Stimulated activated CD4-positive, alpha-beta T cell treated with anti-CD3 and anti-CD28 coated beads, Interleukin-1b, Interleukin-23, amount 100 ng/mL, for 4 hours (primary cell): ENCODE data around the gene ZNF335.

Experiments
- DNase-seq, 2 donors: peaks; one replicate each; pipeline ENCODE4 v3.0.0-alpha.2; 2020; ENCODE audit warnings: low read depth in 2 of 2

ZNF335 gene

GRCh38 chr20:45952861-45953260 lies 19.1 kb downstream of the ZNF335 start:
- DNase-seq, result no peak

- DNase-seq, result no peak
These were observed 19.8 kb downstream of the ZNF335 start for GRCh38 chr20:45951925-45952834.

GRCh38 chr20:45950330-45950646 lies 21.7 kb downstream of the ZNF335 start:
- no peak for DNase-seq

- DNase-seq, result no peak
These were observed 22.3 kb downstream of the ZNF335 start for GRCh38 chr20:45949542-45950329.

- no peak for DNase-seq
These were observed 23.1 kb downstream of the ZNF335 start for GRCh38 chr20:45948742-45949541.

- DNase-seq, result no peak
These were observed 23.7 kb downstream of the ZNF335 start for GRCh38 chr20:45948261-45948733.

GRCh38 chr20:45947110-45947866 lies 24.7 kb downstream of the ZNF335 start:
- no peak for DNase-seq

- DNase-seq, result no peak
These were observed 25.6 kb downstream of the ZNF335 start for GRCh38 chr20:45946149-45946970.

- no peak for DNase-seq
These were observed 26.3 kb downstream of the ZNF335 start for GRCh38 chr20:45945678-45946148.

DNA sequence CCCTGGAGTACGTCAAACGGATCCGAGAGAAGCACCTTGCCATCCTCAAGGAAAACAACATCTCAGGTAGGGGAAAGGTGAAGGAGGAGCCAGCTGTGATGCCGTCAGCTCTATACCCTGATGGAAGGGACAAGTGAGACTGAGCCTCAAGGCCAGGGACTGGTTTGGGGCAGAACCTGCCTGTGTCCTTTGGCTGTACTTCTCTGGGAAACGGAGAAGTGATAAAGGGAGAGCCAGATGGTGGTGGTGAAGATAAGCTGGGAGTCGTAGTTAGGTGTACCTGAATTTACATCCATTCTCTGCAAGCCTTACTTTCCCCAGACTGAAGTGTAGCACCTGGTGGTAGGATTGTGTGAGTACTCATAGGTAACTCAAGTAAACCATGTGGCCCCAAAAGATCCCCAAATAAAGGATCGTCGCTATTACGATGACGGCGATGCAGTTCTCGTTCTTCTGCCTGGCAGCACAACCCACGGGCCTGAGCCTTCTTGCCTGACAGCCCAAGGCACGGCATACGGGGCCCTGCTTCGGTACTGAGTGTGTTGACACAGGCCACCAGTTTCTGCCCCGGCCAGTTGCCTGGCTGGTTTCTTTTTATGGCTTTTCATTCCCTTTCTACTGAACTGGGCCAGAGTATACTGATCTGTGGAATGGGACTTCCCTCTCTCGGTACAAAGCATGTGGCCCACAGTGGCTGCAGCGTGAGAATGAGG lies 26.9 kb downstream of the ZNF335 start:
- no peak for DNase-seq

DNA sequence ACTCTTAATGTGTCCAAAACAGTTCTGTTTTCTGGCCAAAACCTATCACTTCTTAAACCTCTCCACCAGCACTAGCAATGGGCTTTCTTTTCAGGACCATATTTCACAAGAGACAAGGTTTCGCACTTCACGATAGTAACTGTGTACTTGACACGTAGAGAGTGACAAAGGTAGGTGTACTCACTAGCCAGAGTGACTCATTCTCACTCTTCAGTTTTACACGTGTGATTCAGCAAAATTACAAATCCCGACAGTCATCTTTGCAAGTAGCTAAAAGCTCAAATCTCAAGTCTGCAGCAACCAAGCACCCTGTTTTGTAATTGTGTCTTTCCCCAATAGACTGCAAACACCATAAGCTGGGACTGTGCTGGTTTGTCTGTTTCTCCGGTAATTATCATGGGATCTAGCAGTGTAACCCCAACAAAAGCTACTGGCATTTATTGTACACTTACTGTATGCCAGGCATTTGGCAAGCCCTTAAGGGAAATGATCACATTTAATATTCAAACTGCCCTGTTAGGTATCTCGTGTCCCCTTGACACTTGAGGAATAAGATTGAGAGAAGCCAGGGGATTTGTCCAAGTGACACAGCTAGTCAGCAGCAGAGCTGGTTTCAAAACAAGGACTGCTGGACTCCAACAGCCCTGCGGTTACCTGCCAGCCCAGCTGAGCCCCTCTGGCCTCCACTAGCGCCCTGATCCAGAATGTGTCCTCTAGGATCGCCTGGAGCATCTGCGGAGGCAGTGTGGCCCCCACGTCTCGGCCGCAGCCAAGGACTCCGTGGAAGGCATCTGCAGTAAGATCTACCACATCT lies 27.6 kb downstream of the ZNF335 start:
- no peak for DNase-seq

DNA sequence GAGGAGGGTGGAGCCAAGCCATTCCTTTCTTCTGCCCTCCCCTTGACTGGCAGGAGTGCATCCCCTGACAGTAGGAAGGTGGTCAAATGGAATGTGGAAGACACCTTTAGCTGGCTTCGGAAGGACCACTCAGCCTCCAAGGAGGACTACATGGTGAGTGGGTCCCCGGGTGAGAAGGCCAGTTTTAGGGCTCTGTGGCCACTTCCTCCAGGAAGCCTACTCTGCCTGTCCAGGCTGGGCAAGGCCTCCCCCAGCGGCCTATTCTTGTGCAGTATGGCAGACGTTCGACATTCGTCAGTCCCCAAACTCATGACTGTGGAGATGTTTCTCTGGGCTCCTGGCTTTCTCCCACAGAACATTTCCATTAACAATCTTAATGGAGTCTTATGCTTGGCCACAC lies 28.4 kb downstream of the ZNF335 start:
- DNase-seq, result no peak

- no peak for DNase-seq
These were observed 31.5 kb downstream of the ZNF335 start for GRCh38 chr20:45940469-45940868.

DNA sequence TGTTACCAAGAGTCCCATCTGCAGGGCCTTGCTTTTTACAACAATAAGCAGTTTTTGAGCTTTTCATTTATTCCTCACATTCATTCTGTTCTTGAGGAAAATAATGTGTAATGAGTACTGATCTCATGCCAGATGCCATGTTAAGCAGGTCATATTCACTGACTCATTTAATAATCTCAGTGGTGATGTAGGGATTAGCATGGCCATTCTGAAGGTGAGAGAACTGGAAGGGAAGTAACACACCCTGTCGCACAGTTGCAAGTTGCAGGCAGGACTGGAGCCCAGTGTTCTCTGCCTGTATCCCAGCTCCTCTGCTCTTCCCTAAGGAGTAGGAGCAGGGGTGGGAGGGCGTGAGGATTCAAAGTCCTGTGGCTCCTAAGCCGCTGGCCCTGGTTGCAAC lies 31.9 kb downstream of the ZNF335 start:
- DNase-seq, result no peak

- DNase-seq, result no peak
These were observed 33.1 kb downstream of the ZNF335 start for GRCh38 chr20:45938727-45939438.

DNA sequence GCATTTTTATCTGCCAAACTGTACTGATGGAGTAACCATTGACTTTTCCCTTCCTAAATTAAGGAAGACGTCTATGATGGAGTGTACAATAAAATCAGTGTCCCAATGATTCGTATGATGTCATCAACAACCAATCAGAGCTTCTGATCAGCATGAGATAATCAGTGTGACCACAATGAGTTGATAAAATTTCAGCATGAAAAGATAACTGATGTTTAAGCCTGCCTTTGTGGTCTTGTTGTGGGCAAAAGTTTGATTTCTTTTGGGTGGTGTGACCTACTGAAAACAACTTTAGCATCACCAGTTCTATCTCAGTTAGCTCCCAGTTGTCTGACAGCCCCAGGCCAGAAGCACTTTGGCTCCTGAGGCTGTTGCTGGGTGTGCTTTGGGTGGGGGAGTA lies 34.2 kb downstream of the ZNF335 start:
- DNase-seq, result no peak

DNA sequence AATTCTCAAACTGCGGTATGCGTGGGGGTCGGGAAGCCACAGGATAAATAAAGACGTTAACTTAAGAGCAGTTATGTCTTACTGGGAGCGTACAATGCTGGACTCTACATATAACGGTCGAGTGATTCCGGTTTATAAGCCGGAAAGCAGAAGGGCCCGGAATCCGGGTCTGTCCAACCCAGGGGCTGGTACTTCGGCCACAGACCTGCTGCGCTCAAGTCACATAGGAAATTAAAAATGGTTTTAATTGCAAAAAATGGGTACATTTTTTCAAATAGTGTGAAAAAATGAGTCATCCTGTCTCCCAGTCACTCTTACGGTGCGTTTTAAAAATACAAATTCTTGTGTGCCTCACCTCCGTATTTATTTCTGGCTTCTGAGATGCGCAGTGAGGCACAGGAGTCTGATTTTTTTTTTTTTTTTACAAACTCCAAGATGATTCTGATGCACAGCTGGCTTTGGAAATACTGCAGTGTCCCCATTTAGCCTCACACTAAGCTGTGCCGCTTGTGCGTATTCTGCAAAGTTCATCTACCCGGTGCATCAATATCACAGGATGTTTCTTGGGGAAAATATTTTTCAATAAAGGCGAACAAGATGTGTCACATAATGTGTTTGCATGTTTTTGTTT lies 36.5 kb downstream of the ZNF335 start:
- DNase-seq, result no peak
